ENCODE results near the gene GPRIN1. TPM values are rescaled to one million over a fixed set of nuclear protein-coding genes. Genes with fewer than 3 reads are reported as not detected.
A peak's percentile ranks its signal among the peaks of the same experiment; 100 is the strongest.

GPRIN1 gene
- total RNA-seq (2.1 and 2.7 TPM in 2 replicates), polyA plus RNA-seq (0.35 and 0.72 TPM in 2 replicates), polyA minus RNA-seq (0.77 and 1.2 TPM in 2 replicates)
- 0.70 TPM for total RNA-seq (2013)

DNA sequence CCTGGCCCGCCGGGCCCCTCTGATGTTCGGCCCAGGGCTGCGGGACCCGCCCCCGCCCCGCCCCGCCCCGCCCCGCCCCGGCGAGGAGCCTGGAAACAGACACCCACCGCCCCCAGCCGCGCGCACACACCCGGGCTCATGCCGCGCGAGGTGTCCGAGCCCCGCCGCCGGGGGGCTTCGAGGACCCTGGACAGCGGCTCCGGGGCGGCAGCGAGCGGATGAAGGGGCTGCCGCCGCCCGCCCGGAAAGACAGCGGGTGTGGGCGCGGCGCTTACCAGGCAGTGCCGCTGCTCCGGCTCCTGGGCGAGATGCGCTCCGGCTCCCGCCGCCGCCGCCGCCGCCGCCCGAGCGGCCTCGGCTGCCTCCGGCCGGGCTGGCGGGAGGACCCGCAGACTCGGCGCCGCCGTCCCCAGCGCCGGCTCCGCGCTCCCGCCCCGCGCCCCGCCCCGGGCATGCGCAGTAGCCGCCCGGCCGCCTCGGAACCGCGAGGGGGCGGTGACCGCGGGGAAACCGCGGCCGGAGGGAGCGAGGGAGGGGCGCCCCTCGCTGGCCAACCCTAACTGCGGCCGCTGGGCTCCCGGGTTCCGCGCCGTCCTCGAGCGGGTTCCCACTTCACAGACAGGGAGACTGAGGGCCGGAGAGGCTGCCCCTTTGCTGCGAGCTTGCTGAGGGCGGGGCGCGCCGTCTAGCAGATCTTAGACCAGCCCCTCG, at the start of gene GPRIN1:
TSS of gene GPRIN1 (minus strand) at position 433 of the 711 bp plus-strand sequence. CDS start 10,322 bp downstream, outside the sequence.
- DNase-seq (peak; percentile 82), ATAC-seq (ENCODE audit: low read depth) (peak; percentile 78)
- Histone ChIP-seq H3K36me3 (replicated peaks in 1 of 2; ENCODE audit: control extremely low read depth in 1 of 2, control insufficient read depth in 1 of 2, extremely low read depth in 1 of 2, insufficient read depth in 2 of 2, low read length in 1 of 2) (no peaks in the 10 kb centered on the region), H3K9me3 (ENCODE audit: control extremely low read depth in 1 of 3, control insufficient read depth in 2 of 3, insufficient read depth in 1 of 3, low read length in 2 of 3) (no peaks in the 10 kb centered on the region), H3K4me1 (ENCODE audit: control insufficient read depth in 2 of 2, insufficient read depth in 2 of 2, low read length in 2 of 2) (peaks cover 4 to 9% of the 10 kb centered on the region in 2 donors), H3K27me3 (replicated peaks in 1 of 4; ENCODE audit: control extremely low read depth in 1 of 4, control insufficient read depth in 3 of 4, insufficient read depth in 4 of 4, low read length in 3 of 4) (peaks cover 0 to 22% (median 8%) of the 10 kb centered on the region in 4 experiments), H2AFZ (ENCODE audit: insufficient read depth, low read depth, low read length, poor library complexity, severe bottlenecking) (peak within 1 kb of the TSS; percentile 76), H3K4me3 (ENCODE audit: control extremely low read depth in 1 of 5, extremely low read depth in 1 of 5, insufficient read depth in 1 of 5, low read depth in 2 of 5, low read length in 4 of 5) (peak within 1 kb of the TSS; percentile 21 to 78 (median 65)), H4K20me1 (ENCODE audit: control insufficient read depth, insufficient read depth, low read length, poor library complexity, severe bottlenecking) (no peaks in the 10 kb centered on the region), H3K9ac (ENCODE audit: low read length) (peak within 1 kb of the TSS; percentile 70), H3K27ac (ENCODE audit: low read length in 2 of 2) (no peak within 1 kb of the TSS), H3K4me2 (replicated peaks; ENCODE audit: low read depth, low read length, poor library complexity, severe bottlenecking) (peak within 1 kb of the TSS; percentile 86), H3K79me2 (ENCODE audit: control insufficient read depth, insufficient read depth, low read length) (no peaks in the 10 kb centered on the region)
- H3K27me3 Mint-ChIP-seq: peaks cover 24% of the 10 kb centered on the region
- H3K27ac Mint-ChIP-seq: peak within 1 kb of the TSS; percentile 91
- POLR2A ChIA-PET: no interaction called here
- H3K9me3 Mint-ChIP-seq (ENCODE audit: insufficient read depth): no peaks in the 10 kb centered on the region
- peak within 1 kb of the TSS; percentile 98 for H3K4me3 Mint-ChIP-seq
- CTCF ChIA-PET: interaction anchor here (1.6 kb wide), 1 partner anchor 51 kb away, joined by 6 read pairs; no protein-coding TSS in a partner anchor
- intact Hi-C loops (cut with micrococcal nuclease): loop anchor here (1.0 to 2.0 kb wide), 3 partner anchors 21 to 194 kb away; partner anchors contain the start of genes CLTB, EIF4E1B, SNCB and TSPAN17
- WGBS (ENCODE audit: insufficient coverage): under 1% methylated on average over 99 of the region's 101 CpGs
- TF ChIP-seq, protein P1, sequence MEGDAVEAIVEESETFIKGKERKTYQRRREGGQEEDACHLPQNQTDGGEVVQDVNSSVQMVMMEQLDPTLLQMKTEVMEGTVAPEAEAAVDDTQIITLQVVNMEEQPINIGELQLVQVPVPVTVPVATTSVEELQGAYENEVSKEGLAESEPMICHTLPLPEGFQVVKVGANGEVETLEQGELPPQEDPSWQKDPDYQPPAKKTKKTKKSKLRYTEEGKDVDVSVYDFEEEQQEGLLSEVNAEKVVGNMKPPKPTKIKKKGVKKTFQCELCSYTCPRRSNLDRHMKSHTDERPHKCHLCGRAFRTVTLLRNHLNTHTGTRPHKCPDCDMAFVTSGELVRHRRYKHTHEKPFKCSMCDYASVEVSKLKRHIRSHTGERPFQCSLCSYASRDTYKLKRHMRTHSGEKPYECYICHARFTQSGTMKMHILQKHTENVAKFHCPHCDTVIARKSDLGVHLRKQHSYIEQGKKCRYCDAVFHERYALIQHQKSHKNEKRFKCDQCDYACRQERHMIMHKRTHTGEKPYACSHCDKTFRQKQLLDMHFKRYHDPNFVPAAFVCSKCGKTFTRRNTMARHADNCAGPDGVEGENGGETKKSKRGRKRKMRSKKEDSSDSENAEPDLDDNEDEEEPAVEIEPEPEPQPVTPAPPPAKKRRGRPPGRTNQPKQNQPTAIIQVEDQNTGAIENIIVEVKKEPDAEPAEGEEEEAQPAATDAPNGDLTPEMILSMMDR (IDR thresholded peaks at IDR 0.05): peak; percentile 17
- TF ChIP-seq EZH2 (IDR thresholded peaks at IDR 0.05; ENCODE audit: borderline replicate concordance, insufficient read depth, low read depth, low read length, poor library complexity, severe bottlenecking): no peak
- peaks cover 12% of the 10 kb centered on the region for H3K4me1 Mint-ChIP-seq

DNA sequence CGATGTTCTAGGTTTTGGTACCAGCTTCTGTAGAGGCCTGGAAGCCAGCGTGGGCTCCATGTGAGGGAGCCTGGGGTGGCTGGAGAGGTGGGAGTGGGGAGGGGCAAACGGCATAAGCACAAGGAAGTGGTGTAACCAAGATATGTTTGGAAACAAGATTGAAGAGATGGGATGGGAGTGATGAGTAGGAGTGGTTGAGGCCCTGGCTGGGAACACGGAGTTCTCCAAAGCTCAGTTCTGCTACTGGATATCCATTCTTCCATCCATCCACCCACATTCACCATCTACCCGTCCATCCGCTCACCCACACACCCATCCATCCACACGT, 49.5 kb upstream of the GPRIN1 start:
- Histone ChIP-seq H2AFZ (ENCODE audit: insufficient read depth, low read depth, low read length, poor library complexity, severe bottlenecking) (peak overlapping the region; percentile 69), H3K4me3 (ENCODE audit: control extremely low read depth in 1 of 5, extremely low read depth in 1 of 5, insufficient read depth in 1 of 5, low read depth in 2 of 5, low read length in 4 of 5) (no peak overlapping the region), H3K79me2 (ENCODE audit: control insufficient read depth, insufficient read depth, low read length) (no peaks in the 10 kb centered on the region), H3K27ac (ENCODE audit: low read length in 2 of 2) (peak overlapping the region in 1 of 2 donors; percentile 56), H3K4me2 (replicated peaks; ENCODE audit: low read depth, low read length, poor library complexity, severe bottlenecking) (peak overlapping the region; percentile 69), H3K9ac (ENCODE audit: low read length) (no peak overlapping the region), H3K4me1 (ENCODE audit: control insufficient read depth in 2 of 2, insufficient read depth in 2 of 2, low read length in 2 of 2) (peaks cover 25 to 30% of the 10 kb centered on the region in 2 donors), H4K20me1 (ENCODE audit: control insufficient read depth, insufficient read depth, low read length, poor library complexity, severe bottlenecking) (no peaks in the 10 kb centered on the region), H3K36me3 (replicated peaks in 1 of 2; ENCODE audit: control extremely low read depth in 1 of 2, control insufficient read depth in 1 of 2, extremely low read depth in 1 of 2, insufficient read depth in 2 of 2, low read length in 1 of 2) (peaks cover 0 to 12% of the 10 kb centered on the region in 2 experiments), H3K27me3 (replicated peaks in 1 of 4; ENCODE audit: control extremely low read depth in 1 of 4, control insufficient read depth in 3 of 4, insufficient read depth in 4 of 4, low read length in 3 of 4) (peaks cover 0 to 14% (median 2%) of the 10 kb centered on the region in 4 experiments), H3K9me3 (ENCODE audit: control extremely low read depth in 1 of 3, control insufficient read depth in 2 of 3, insufficient read depth in 1 of 3, low read length in 2 of 3) (no peaks in the 10 kb centered on the region)
- CTCF ChIA-PET: interaction anchor here (1.2 to 5.6 kb wide), 10 partner anchors 9 to 453 kb away, joined by 3 to 78 read pairs (median 17); partner anchors contain the start of genes CLTB, EIF4E1B, FAF2 and SNCB
- Mint-ChIP-seq H3K9me3 (ENCODE audit: insufficient read depth) (no peaks in the 10 kb centered on the region), H3K4me3 (peak overlapping the region; percentile 85), H3K27me3 (peaks cover 14% of the 10 kb centered on the region), H3K4me1 (peaks cover 32% of the 10 kb centered on the region), H3K27ac (peak overlapping the region; percentile 85)
- 79% methylated on average over 6 of the region's 7 CpGs for WGBS (ENCODE audit: insufficient coverage)
- POLR2A ChIA-PET: no interaction called here
- intact Hi-C loops (cut with micrococcal nuclease): loop anchor here (2.0 kb wide), 1 partner anchor 299 kb away; no protein-coding TSS in a partner anchor
- no peak for DNase-seq
- TF ChIP-seq, protein P1 (IDR thresholded peaks at IDR 0.05): no peak
- TF ChIP-seq EZH2 (IDR thresholded peaks at IDR 0.05; ENCODE audit: borderline replicate concordance, insufficient read depth, low read depth, low read length, poor library complexity, severe bottlenecking): no peak
- no peak for ATAC-seq (ENCODE audit: low read depth)

Measured in B cell (primary cell).